ENCODE results near the gene CA7. TPM values are rescaled to one million over a fixed set of nuclear protein-coding genes. Genes with fewer than 3 reads are reported as not detected.
"Not testable (repeated sequence)": the region's sequence is repeated elsewhere in the genome, so short reads cannot be mapped to it uniquely, and the experiment has no call there.

The CA7 gene
- total RNA-seq, 4 donors from 2014 or later: not detected

DNA sequence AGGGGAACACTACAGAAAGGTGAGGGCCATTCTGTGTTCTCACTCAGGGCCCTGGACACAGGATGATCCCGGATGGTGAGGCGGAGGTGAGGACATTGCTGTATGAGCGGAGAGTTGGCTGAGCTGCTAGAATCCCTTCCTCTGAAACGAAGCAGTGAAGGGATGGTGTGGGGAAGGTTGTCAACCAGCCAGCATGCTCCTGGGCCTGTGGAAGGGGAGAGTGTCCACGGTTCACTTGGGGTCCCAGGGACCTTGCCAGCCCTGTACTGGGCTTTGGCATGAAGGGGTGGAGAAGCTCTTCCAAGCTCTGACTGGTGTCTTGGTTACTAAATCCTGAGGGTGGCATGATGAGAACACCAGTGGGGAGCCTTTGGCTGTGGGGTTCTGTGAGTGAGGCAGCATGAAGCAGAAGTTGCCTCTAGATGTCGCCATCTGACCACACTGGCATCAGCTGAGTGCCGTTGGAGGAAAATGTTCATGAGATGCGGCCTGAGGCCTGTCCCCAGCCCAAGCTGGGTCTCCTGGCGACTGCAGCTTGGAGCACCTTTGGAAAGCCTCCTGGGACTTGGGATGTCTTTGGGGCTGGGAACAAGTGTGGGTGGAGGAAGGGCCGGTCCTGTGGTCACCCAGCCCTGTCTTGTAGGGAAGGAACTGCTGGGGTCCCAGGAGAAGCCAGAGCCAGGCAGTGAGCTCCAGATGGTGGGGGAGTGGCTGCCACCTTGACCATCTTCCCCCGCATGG, 50.9 kb downstream of the CA7 start:
- Histone ChIP-seq H3K36me3 (no peaks in the 10 kb centered on the region), H3K27me3 (no peaks in the 10 kb centered on the region), H3K4me3 (no peak overlapping the region), H3K9me3 (no peaks in the 10 kb centered on the region), H3K4me1 (peaks cover 4 to 7% of the 10 kb centered on the region in 2 donors), H3K27ac (no peak overlapping the region)
- TF ChIP-seq CTCF (IDR thresholded peaks at IDR 0.05): peak; percentile 75 to 89 (median 78)
- TF ChIP-seq POLR2A (IDR thresholded peaks at IDR 0.05): no peak
- DNase-seq: peak; percentile 66 to 76
- intact Hi-C loops (cut with DNase I; ENCODE audit: low total_unique reads): no loop called here

- H3K36me3 ChIP-seq: no peaks in the 10 kb centered on the region
- H3K9me3 ChIP-seq: no peaks in the 10 kb centered on the region
- intact Hi-C loops (cut with DNase I; ENCODE audit: low total_unique reads): no loop called here
- TF ChIP-seq CTCF (IDR thresholded peaks at IDR 0.05) (no peak), POLR2A (IDR thresholded peaks at IDR 0.05) (no peak)
- DNase-seq: no peak
- no peaks in the 10 kb centered on the region for H3K27me3 ChIP-seq
- no peak overlapping the region for H3K27ac ChIP-seq
- no peak overlapping the region for H3K4me3 ChIP-seq
- H3K4me1 ChIP-seq: peaks cover 4 to 7% of the 10 kb centered on the region in 2 donors
Measured at GRCh38 chr16:66895689-66895979, 51.4 kb downstream of the CA7 start.

GRCh38 chr16:66895999-66896398, 51.8 kb downstream of the CA7 start:
- Histone ChIP-seq H3K27ac (no peak overlapping the region), H3K36me3 (no peaks in the 10 kb centered on the region), H3K4me1 (peaks cover 4 to 7% of the 10 kb centered on the region in 2 donors), H3K4me3 (no peak overlapping the region), H3K27me3 (no peaks in the 10 kb centered on the region), H3K9me3 (no peaks in the 10 kb centered on the region)
- no peak for DNase-seq
- intact Hi-C loops (cut with DNase I; ENCODE audit: low total_unique reads): no loop called here
- TF ChIP-seq CTCF (IDR thresholded peaks at IDR 0.05) (no peak), POLR2A (IDR thresholded peaks at IDR 0.05) (no peak)

GRCh38 chr16:66896682-66897081, 52.5 kb downstream of the CA7 start:
- H3K27me3 ChIP-seq; H3K4me3 ChIP-seq; intact Hi-C loops (cut with DNase I; ENCODE audit: low total_unique reads); H3K9me3 ChIP-seq; H3K27ac ChIP-seq; H3K4me1 ChIP-seq; H3K36me3 ChIP-seq; DNase-seq: not testable (repeated sequence)

GRCh38 chr16:66898207-66898606, 54.0 kb downstream of the CA7 start:
- Histone ChIP-seq H3K27me3 (no peaks in the 10 kb centered on the region), H3K9me3 (no peaks in the 10 kb centered on the region), H3K4me3 (no peak overlapping the region), H3K4me1 (peaks cover 4 to 7% of the 10 kb centered on the region in 2 donors), H3K27ac (peak overlapping the region; percentile 83 to 90), H3K36me3 (no peaks in the 10 kb centered on the region)
- TF ChIP-seq POLR2A (IDR thresholded peaks at IDR 0.05) (no peak), CTCF (IDR thresholded peaks at IDR 0.05) (no peak)
- no peak for DNase-seq
- intact Hi-C loops (cut with DNase I; ENCODE audit: low total_unique reads): no loop called here

DNA sequence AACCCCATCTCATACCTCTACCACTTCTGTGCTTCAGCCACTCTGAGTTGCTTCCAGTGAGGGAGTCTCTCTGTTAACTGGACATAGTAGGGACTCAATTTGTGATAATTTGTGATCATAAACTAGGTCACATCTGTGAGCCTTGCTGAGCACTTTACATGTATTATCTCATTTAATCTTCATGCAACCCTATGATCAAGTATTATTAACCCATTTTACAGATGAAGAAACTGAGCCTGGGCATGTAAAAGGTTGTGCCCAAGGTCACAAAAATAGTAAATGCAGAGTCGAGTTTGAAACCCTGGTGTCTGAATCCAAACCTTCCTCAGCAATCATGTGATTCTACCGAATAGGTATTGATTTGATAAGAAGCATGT, 54.7 kb downstream of the CA7 start:
- no peak for TF ChIP-seq CTCF (IDR thresholded peaks at IDR 0.05)
- H3K4me3 ChIP-seq: no peak overlapping the region
- peaks cover 4 to 7% of the 10 kb centered on the region in 2 donors for H3K4me1 ChIP-seq
- no peak for DNase-seq
- H3K27me3 ChIP-seq: no peaks in the 10 kb centered on the region
- no peaks in the 10 kb centered on the region for H3K36me3 ChIP-seq
- intact Hi-C loops (cut with DNase I; ENCODE audit: low total_unique reads): no loop called here
- H3K9me3 ChIP-seq: no peaks in the 10 kb centered on the region
- H3K27ac ChIP-seq: peak overlapping the region; percentile 83 to 90

All from uterus (tissue), 4 donors.